ENCODE measurements around the gene TMEM151B.
"Not testable (repeated sequence)": the region's sequence is repeated elsewhere in the genome, so short reads cannot be mapped to it uniquely, and the experiment has no call there.

Gene TMEM151B

DNA sequence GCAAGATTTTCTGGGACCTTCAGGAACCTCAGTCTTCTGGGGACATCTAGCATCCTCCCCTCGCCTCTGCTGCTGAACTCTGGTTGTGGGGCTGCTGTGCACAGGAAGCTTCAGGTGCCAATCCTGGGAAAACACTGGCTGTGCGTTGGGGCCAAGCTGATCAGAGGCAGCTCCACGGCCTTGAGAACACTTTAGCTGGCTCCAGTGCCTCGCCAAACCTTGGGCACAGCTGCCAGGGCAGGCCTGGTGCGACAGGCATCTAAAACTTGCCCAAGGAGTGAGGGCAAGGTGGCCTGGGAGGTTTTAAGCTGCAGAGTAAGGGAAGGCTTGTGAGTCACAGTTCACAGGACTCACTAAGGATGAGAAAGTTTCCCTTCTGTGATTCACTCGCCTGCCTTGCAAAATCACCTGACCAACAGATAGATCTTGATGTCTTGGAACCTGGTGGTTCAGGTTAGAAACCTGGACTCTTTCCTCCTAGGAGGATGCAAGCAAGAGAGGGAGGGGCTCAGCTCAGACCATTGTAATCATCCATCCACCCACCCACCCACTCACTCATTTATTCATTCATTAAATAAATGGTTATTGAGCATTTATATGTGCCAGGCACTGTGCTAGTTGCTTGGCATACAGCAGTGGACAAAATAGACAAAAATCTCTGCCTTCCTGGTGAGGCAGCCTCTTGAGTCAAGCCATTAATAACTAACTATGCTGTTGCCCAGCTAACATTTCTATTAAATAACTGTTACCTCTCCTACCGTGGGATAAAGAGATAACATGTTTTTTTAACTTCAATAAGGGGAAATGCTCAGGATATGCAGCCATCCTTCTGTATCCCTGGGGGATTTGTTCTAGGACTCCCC is 69.7 kb downstream of the TMEM151B start:
- DNase-seq: no peak

DNA sequence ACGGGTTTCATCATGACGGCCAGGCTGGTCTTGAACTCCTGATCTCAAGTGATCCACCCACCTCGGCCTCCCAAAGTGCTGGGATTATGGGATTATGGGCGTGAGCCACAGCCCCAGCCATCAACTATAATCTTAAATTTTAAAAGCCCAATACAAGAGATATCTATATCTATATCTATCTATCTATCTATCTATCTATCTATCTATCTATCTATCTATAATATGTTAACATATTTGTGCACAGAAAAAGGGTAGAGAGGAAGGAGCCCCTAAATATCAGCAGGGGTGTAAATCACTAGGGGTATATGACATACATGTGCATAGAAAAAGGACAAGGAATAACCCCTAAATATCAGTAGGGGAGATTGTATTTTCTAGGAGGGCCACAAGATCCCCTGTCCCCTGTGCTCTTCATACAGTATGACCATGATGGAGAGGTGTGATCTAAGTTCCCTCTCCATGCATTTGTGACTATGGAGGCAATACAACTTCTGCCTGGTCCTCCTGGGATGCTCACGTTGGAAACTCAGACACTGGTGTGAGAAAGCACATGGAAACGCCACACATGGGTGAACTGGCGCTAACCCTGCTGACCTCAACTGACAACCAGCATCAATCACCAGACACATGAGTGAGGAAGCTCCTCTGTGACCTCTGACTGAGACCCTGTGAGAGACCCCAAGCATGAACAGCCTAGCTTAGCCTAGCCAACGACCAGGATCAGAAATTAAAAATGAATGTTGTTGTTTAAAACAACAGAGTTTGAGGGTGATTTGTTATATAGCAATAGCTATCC is 71.0 kb downstream of the TMEM151B start:
- no peak for DNase-seq

DNA sequence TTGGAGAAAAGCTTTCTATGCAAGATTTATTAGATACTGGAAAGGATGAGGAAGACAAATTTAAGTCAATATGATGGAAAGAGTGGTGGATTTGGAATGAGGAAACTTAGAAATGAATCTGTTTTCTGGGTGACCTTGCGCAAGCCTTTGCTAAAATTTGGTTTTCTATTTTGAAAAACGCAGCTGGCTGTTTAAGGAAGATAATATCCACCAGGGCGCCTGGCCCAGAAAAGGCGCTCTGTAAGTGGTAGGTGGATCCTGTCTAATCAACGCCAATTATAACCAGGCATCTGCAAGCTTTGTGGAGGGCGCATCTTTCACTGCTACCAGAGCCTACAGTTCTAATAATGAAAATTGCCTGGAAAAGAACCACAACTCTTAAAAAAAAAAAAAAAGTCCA is 71.8 kb downstream of the TMEM151B start:
- DNase-seq: no peak

DNA sequence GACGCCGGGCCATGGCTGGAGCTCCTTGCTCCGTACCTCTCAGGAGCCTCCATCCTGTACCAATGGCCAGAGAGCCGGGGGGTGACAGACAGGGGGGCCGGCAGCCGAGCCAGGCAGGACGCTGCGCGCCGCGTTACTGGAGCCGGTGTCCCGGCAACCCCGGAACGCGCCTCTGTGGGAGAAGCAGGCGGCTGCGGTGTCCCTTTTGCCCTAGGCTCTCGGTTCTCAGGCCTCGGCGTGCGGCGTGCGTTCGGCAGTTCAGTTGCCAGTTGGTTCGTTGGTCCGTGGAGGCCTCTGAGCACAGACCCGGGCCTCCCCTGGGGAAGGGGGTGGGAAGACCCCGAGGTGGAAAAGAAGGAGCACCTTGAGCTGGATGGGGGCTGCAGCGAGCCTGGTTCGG is 72.2 kb downstream of the TMEM151B start, which contains the start of gene SPATS1:
Gene SPATS1 (plus strand): TSS at position 162 of the 400 bp plus-strand sequence. CDS start 446 bp downstream, outside the sequence.
- DNase-seq: no peak

DNA sequence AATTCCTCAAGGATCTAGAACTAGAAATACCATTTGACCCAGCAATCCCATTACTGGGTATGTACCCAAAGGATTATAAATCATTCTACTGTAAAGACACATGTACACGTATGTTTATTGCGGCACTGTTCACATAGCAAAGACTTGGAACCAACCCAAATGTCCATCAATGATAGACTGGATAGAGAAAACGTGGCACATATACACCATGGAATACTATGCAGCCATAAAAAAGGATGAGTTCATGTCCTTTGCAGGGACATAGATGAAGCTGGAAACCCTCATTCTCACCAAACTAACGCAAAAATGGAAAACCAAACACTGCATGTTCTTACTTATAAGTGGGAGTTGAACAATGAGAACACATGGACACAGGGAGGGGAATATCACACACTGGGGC is 76.6 kb downstream of the TMEM151B start:
- DNase-seq: not testable (repeated sequence)

DNA sequence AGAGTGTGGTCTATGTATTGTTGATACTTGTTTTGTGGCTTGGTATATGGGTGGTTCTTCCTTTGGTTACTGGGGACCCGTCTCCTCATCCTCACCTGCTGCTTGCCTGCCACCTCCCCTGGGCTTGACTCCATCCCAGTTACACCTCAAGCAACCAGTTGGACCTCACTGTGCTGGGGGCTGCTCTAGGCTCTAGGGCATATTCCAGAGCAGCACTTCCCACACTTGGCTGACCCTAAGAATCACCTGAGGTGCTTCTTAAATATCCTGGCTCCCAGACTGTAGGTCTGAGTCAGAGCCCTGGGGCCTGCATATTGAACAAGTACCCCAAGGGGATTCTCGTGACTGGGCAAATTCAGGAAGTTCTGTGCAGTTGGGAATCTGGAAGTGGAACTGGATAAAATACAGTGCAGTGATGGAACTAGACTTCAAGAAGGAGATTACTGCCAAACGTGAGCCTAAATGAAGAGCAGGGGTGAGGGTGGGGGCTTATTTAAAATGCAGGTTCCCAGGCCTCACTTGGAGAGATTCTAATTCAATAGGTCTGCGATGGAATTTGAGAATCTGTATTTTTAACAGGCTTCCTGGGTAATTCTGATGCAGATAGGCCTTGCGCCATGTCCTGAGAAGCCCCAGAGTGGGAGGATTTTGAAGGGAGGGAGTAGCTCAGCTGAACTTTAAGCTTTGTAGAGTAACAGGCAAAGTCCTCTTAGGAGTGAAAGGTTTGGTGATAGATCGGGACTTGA is 79.8 kb downstream of the TMEM151B start:
- no peak for DNase-seq

DNA sequence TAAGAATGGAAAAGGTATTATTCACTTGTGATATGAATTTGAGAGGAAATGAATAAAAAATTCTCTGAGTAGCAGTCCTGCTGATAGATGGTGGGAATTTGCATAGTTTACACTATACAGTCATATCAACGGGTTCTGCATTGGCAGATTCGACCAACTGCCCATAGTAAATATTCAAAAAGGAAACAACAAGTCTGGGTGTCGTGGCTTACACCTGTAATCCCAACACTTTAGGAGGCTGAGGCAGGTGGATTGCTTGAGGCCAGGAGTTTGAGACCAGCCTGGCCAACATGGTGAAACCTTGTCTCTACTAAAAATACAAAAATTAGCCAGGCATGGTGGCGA is 80.4 kb downstream of the TMEM151B start:
- DNase-seq: not testable (repeated sequence)

DNA sequence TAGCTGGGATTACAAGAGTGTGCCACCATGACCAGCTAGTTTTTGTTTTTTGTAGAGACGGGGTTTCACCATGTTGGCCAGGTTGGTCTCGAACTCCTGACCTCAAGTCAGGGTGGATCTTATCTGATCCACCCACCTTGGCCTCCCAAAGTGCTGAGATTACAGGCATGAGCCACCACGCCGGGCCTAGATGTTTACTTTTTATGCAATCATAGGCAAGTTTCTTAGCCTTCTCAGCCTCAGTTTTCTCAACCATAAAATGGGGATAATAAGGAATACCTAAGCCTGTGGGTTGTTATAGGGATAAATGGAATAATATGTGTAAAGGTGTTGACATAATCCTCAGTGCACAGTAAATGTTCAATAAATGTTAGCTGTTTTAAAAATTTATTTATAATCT is 82.0 kb downstream of the TMEM151B start:
- DNase-seq: no peak

DNA sequence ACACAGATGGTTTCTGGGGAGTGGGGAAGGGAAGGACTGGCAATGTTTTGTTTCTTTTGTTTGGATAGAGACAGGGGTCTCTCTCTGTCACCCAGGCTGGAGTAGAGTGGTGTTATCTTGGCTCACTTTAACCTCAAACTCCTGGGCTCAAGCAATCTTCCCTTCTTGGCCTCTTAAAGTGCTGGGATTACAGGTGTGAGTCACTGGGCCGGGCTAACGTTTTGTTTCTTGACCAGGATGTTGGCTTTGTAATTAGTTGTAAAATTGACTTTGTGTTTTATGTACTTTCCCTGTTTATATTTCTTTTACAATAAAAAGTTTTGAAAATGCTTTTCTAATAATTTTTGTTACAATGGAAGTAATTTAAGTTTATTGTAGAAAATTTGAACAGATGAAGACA is 83.1 kb downstream of the TMEM151B start:
- no peak for DNase-seq

DNA sequence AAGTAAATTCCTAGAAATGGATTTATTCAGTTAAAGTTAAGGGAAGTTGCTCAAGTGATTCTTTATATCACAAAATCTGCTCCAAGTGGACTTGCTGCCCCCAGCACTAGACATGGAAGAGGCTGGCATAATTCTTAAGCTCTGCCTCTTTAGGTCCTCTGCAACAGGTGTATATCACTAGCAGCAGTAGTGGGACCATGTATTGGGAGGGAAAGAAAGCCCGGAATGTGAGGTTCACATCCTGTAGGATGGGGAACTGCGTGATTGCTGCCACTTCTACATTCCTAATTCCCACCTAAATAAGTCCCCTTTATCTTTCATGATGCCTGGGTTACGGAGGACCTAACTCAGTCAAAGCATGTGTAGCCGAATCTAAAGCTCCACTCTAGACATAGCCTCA is 85.4 kb downstream of the TMEM151B start:
- DNase-seq: no peak

DNA sequence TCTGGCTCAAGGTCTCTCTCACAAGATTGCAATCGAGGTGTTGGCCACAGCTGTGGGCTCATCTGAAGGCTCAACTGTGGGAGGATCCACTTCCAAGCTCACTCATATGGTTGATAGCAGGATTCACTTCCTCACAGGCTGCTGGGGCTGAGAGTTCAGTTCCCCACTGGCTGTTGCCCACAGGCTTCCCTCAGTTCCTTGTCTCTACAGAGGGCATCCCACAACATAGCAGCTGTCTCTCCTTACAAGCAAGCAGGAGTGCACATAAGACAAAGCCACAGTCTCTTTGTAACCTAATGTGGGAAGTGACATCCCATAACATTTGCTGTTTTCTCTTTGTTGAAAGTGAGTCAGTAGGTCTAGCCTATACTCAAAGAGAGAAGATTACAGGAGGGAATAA is 86.2 kb downstream of the TMEM151B start:
- DNase-seq: no peak

All from activated effector memory CD4-positive, alpha-beta T cell treated with Interleukin-2 at 50 U/mL for 16 hours (primary cell).